K562 (cell line): ENCODE data around the gene ELK4. TPM values are rescaled to one million over a fixed set of nuclear protein-coding genes. Genes with fewer than 3 reads are reported as not detected.

Experiments
- HMGXB4 ChIP-seq: sonication (generic); formaldehyde crosslinking; IDR thresholded peaks from 2 replicates; pipeline ENCODE4 v1.8.1; 2023; ENCODE audit warnings: mild to moderate bottlenecking, missing genetic modification reagents
- LCOR ChIP-seq: sonication (generic); formaldehyde crosslinking; IDR thresholded peaks from 2 replicates; pipeline ENCODE4 v1.8.0; 2022; ENCODE audit warnings: mild to moderate bottlenecking, missing genetic modification reagents
- NRF1 ChIP-seq, 2 experiments: fragments of 450-650 bp; IDR thresholded peaks in 1 of 2; conservative IDR thresholded peaks in 1 of 2; 2 replicates each; pipeline ENCODE4 v1.6.1; 2014; ENCODE audit warnings: mild to moderate bottlenecking in 2 of 2
- RBM15 ChIP-seq: fragments of 200-400 bp; formaldehyde crosslinking; IDR thresholded peaks from 2 replicates; pipeline ENCODE4 v1.6.1; 2018; ENCODE audit warnings: mild to moderate bottlenecking, low read length, moderate library complexity; ENCODE audit not compliant: insufficient read depth
- SIX5 ChIP-seq, 2 experiments: IDR thresholded peaks; 2 replicates each; pipeline ENCODE4 v1.6.1; 2011; ENCODE audit warnings: low read length in 2 of 2, borderline replicate concordance in 1 of 2, low read depth in 1 of 2, mild to moderate bottlenecking in 1 of 2, moderate library complexity in 1 of 2; ENCODE audit not compliant: insufficient read depth in 1 of 2
- SLC30A9 ChIP-seq: fragments of 250-450 bp; sonication (Bioruptor Pico); IDR thresholded peaks from 2 replicates; pipeline ENCODE4 v1.8.0; 2022; ENCODE audit warnings: mild to moderate bottlenecking, moderate library complexity
- SMARCB1 ChIP-seq: IDR thresholded peaks from 2 replicates; pipeline ENCODE4 v1.6.1; 2011; ENCODE audit warnings: improper control_type of control experiment, low read depth; ENCODE audit not compliant: insufficient read length
- STAT6 ChIP-seq: sonication (generic); formaldehyde crosslinking; IDR thresholded peaks from 2 replicates; pipeline ENCODE4 v1.8.1; 2023; ENCODE audit warnings: mild to moderate bottlenecking, missing genetic modification reagents
- ZBTB33 ChIP-seq: sonication (generic); formaldehyde crosslinking; IDR thresholded peaks from 2 replicates; pipeline ENCODE4 v1.8.1; 2023; ENCODE audit warnings: mild to moderate bottlenecking, missing genetic modification reagents
- ZNF232 ChIP-seq: sonication (generic); formaldehyde crosslinking; IDR thresholded peaks from 2 replicates; pipeline ENCODE4 v1.8.0; 2022; ENCODE audit warnings: mild to moderate bottlenecking, missing genetic modification reagents
- ZNF318 ChIP-seq, 2 experiments: fragments of 450-650 bp; IDR thresholded peaks; 2 replicates each; pipeline ENCODE4 v1.6.1; 2016; ENCODE audit warnings: mild to moderate bottlenecking in 2 of 2, borderline replicate concordance in 1 of 2, low read depth in 1 of 2, moderate library complexity in 1 of 2
- ZNF436 ChIP-seq: fragments of 250-450, 450-650 bp; sonication (Bioruptor Pico); formaldehyde crosslinking; IDR thresholded peaks from 2 replicates; pipeline ENCODE4 v1.7.0; 2020; ENCODE audit warnings: mild to moderate bottlenecking
- ZNF696 ChIP-seq: fragments of 250-450 bp; sonication (Bioruptor Pico); conservative IDR thresholded peaks from 2 replicates; pipeline ENCODE4 v1.4.0; 2020; ENCODE audit warnings: mild to moderate bottlenecking, moderate library complexity
- polyA plus RNA-seq, 8 experiments: library from polyadenylated mRNA; depleted of rRNA in 4 of 8; stranded (reverse) in 5 of 8; unstranded in 3 of 8; fragments of >200 nt; fragmentation: Nextera tagmentation in 2 of 8; fragmentation: Illumina TruSeq in 1 of 8; extraction: Ambion mirVana in 2 of 8; extraction: Trizol in 1 of 8; gene quantifications; 2 replicates each; pipeline versions ENCODE4 v1.2.1 to v1.2.3, GENCODE V29; 2011 to 2014; ENCODE audit warnings: inconsistent platforms in 1 of 8, missing spikeins in 1 of 8
- total RNA-seq, 7 experiments: library from RNA; depleted of rRNA in 6 of 7; stranded (reverse); fragments of >200 nt in 6 of 7; fragmentation: Illumina TruSeq in 2 of 7; extraction: Trizol in 2 of 7; gene quantifications; 2 replicates each; pipeline versions ENCODE4 v1.2.1 to v1.2.3, GENCODE V29; 2011 to 2021; ENCODE audit warnings: low replicate concordance in 1 of 7

The ELK4 gene
- total and polyA plus RNA-seq, 9 of the 15 experiments (the other 6 are each of a cell fraction or from before 2014, with no cell fraction given), result 2.0 to 21.7 (median 9.2) TPM

GRCh38 chr1:205588636-205589035 is 43.2 kb downstream of the ELK4 start (continued):
- TF ChIP-seq HMGXB4 (CRISPR knock-in tag) (no peak), ZNF436 (CRISPR knock-in tag) (no peak), ZNF318 (IDR thresholded peaks at IDR 0.05; ENCODE audit: borderline replicate concordance in 1 of 2, low read depth in 1 of 2) (no peak), SMARCB1 (no peak), RBM15 (no peak), LCOR (CRISPR knock-in tag) (0 out of 2 replicates have a peak, but pooled peaks have one; percentile 27), STAT6 (no peak), SLC30A9 (CRISPR knock-in tag) (no peak), SIX5 (IDR thresholded peaks at IDR 0.05; ENCODE audit: borderline replicate concordance in 1 of 2, insufficient read depth in 1 of 2, low read depth in 1 of 2, low read length in 2 of 2) (no peak), ZBTB33 (CRISPR knock-in tag) (peak; percentile 67; the same call in 1 of the 2 replicates), ZNF232 (CRISPR knock-in tag) (no peak), NRF1 (conservative IDR thresholded peaks at IDR 0.05 in 1 of 2, IDR thresholded peaks at IDR 0.05 in 1 of 2) (no peak), ZNF696 (CRISPR knock-in tag) (no peak)
